ENCODE results near the gene SPPL3.
"Not testable (repeated sequence)": the region's sequence is repeated elsewhere in the genome, so short reads cannot be mapped to it uniquely, and the experiment has no call there.

The SPPL3 gene

DNA sequence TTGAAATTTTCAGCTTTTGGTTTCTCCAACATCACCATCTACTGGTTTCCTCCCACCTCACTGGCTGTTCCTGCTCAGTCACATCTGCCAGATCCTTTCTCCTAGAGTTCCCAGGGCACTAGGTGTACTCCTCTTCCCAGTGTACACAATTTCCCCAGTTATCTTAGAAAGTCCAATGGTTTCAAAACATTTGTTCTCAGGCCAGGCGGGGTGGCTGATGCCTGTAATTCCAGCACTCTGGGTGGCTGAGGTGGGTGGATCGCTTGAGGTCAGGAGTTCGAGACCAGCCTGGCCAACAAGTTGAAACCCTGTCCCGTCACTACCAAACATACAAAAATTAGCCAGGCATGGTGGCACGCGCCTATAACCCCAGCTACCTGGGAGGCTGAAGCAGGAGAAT, 60.7 kb downstream of the SPPL3 start:
- TF ChIP-seq CTCF (IDR thresholded peaks at IDR 0.05), result no peak
- H3K4me1 ChIP-seq (ENCODE audit: control insufficient read depth in 1 of 2, insufficient read depth in 1 of 2, low read depth in 1 of 2, low read length in 1 of 2), result peaks cover 0 to 19% of the 10 kb centered on the region in 2 experiments
- H3K9me3 ChIP-seq, result no peaks in the 10 kb centered on the region
- peaks cover 7% of the 10 kb centered on the region for H3K36me3 ChIP-seq
- H3K27me3 ChIP-seq, result no peaks in the 10 kb centered on the region
- H3K4me3 ChIP-seq (ENCODE audit: low read depth in 1 of 2, low read length in 1 of 2), result no peak overlapping the region
- no peak overlapping the region for H3K27ac ChIP-seq

DNA sequence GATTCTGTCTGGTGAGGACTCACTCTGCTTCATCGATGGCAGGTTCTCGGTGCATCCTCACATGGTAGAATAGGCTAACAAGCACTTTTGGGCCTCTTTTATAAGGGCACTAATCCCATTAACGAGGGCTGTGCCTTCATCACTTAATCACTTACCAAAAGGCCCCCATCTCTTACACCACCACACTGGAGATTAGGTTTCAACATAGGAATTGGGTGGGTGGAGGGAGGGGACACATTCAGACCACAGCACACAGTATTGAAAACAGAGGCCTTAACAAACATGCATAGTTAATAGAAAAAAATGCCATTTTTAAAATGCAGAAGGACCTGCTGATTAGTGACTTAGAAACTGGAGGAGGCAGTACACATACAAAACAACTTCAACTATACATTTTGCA, 61.6 kb downstream of the SPPL3 start:
- Histone ChIP-seq H3K4me3 (ENCODE audit: low read depth in 1 of 2, low read length in 1 of 2) (no peak overlapping the region), H3K27me3 (no peaks in the 10 kb centered on the region), H3K27ac (no peak overlapping the region), H3K4me1 (ENCODE audit: control insufficient read depth in 1 of 2, insufficient read depth in 1 of 2, low read depth in 1 of 2, low read length in 1 of 2) (peaks cover 0 to 10% of the 10 kb centered on the region in 2 experiments), H3K9me3 (no peaks in the 10 kb centered on the region), H3K36me3 (peaks cover 7% of the 10 kb centered on the region)
- no peak for TF ChIP-seq CTCF (IDR thresholded peaks at IDR 0.05)

DNA sequence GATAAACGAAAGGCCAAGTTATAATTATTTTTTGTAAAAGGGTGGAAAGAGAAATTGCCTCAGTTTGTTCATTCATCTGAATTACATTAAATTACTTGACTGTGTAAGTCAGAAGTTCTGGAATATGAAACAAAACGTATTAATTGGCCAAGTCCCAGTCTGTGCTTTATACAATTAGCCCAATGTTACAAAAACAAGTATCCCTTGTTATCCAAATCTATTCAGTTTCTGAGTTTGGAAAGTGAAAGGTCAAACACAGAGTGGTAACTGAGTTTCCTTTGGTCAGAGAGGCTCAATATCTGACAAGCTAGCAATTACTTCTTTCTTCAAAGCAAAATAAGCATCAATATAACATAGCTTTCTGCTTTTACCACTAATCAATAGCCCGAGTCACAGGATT, 62.6 kb downstream of the SPPL3 start:
- no peak for TF ChIP-seq CTCF (IDR thresholded peaks at IDR 0.05)
- no peak overlapping the region for H3K27ac ChIP-seq
- peaks cover 0 to 6% of the 10 kb centered on the region in 2 experiments for H3K4me1 ChIP-seq (ENCODE audit: control insufficient read depth in 1 of 2, insufficient read depth in 1 of 2, low read depth in 1 of 2, low read length in 1 of 2)
- H3K4me3 ChIP-seq (ENCODE audit: low read depth in 1 of 2, low read length in 1 of 2), result no peak overlapping the region
- H3K9me3 ChIP-seq, result no peaks in the 10 kb centered on the region
- no peaks in the 10 kb centered on the region for H3K27me3 ChIP-seq
- peaks cover 7% of the 10 kb centered on the region for H3K36me3 ChIP-seq

- no peak for TF ChIP-seq CTCF (IDR thresholded peaks at IDR 0.05)
- H3K36me3 ChIP-seq, result no peaks in the 10 kb centered on the region
- no peak overlapping the region for H3K27ac ChIP-seq
- H3K9me3 ChIP-seq, result no peaks in the 10 kb centered on the region
- H3K4me3 ChIP-seq (ENCODE audit: low read depth in 1 of 2, low read length in 1 of 2), result no peak overlapping the region
- H3K4me1 ChIP-seq (ENCODE audit: control insufficient read depth in 1 of 2, insufficient read depth in 1 of 2, low read depth in 1 of 2, low read length in 1 of 2), result peaks cover 7 to 22% of the 10 kb centered on the region in 2 experiments
- H3K27me3 ChIP-seq, result no peaks in the 10 kb centered on the region
Observed at GRCh38 chr12:120839503-120839902, 64.7 kb downstream of the SPPL3 start.

DNA sequence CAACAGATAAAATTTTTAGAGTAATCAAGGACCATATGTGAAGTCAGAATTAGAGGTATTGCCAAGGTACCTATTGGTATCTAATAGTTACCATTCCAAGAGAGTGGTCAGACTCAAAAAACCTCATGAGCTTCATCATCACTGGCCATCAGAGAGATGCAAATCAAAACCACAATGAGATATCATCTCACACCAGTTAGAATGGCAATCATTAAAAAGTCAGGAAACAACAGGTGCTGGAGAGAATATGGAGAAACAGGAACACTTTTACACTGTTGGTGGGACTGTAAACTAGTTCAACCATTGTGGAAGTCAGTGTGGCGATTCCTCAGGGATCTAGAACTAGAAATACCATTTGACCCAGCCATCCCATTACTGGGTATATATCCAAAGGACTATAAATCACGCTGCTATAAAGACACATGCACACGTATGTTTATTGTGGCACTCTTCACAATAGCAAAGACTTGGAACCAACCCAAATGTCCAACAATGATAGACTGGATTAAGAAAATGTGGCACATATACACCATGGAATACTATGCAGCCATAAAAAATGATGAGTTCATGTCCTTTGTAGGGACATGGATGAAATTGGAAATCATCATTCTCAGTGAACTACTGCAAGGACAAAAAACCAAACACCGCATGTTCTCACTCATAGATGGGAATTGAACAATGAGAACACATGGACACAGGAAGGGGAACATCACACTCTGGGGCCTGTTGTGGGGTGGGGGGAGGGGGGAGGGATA, 65.4 kb downstream of the SPPL3 start:
- H3K27me3 ChIP-seq; H3K27ac ChIP-seq; H3K9me3 ChIP-seq; H3K36me3 ChIP-seq; H3K4me3 ChIP-seq (ENCODE audit: low read depth in 1 of 2, low read length in 1 of 2): not testable (repeated sequence)
- H3K4me1 ChIP-seq (ENCODE audit: control insufficient read depth in 1 of 2, insufficient read depth in 1 of 2, low read depth in 1 of 2, low read length in 1 of 2), result peaks cover 12 to 29% of the 10 kb centered on the region in 2 experiments

DNA sequence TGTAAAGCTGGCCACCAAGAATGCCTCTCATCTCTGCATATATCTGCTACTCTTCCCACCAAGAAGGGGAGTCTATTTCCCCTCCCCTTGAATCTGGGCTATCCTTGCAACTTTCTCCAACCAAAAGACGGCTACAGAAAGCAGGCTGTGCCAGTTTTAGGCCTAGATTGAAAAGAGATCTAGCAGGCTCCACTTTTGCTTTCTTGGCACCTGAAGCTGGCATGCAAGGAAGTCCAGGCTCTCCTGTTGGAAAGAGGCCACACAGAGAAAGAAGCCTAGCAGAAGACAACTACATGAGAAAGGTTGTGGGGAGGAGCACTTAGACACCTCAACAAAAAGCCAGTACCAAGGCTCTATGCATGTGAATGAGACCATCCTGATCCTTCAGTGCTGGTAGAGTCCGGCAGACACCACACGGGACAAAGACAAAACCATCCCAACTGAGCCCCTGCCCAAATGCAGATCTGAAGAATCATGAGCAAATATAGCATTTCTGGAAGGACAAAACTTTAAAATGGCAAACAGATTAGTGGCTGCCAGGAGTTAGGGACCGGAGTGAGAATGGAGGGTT, 68.0 kb downstream of the SPPL3 start:
- H3K9me3 ChIP-seq, result no peaks in the 10 kb centered on the region
- no peaks in the 10 kb centered on the region for H3K27me3 ChIP-seq
- H3K4me1 ChIP-seq (ENCODE audit: control insufficient read depth in 1 of 2, insufficient read depth in 1 of 2, low read depth in 1 of 2, low read length in 1 of 2), result peaks cover 12 to 23% of the 10 kb centered on the region in 2 experiments
- H3K27ac ChIP-seq, result peak overlapping the region; percentile 3
- no peaks in the 10 kb centered on the region for H3K36me3 ChIP-seq
- no peak for TF ChIP-seq CTCF (IDR thresholded peaks at IDR 0.05)
- no peak overlapping the region for H3K4me3 ChIP-seq (ENCODE audit: low read depth in 1 of 2, low read length in 1 of 2)

Measured in neutrophil (primary cell).